Stimulated activated naive B cell treated with anti-CD40 and anti-IgM and Interleukin-4, amounts not matched to agents 10 μg/mL and 1 μg/mL and 100 μg/mL, for 72 hours (primary cell): ENCODE data around the gene ZNF565.
A peak's percentile ranks its signal among the peaks of the same experiment; 100 is the strongest.
"Not testable (repeated sequence)": the region's sequence is repeated elsewhere in the genome, so short reads cannot be mapped to it uniquely, and the experiment has no call there.

Experiments used
- ATAC-seq, 2 donors: fragments of 150-1000 bp; cut with Tn5 transposase; replicated peaks; 2 replicates each; pipeline ENCODE4 v1.10.0; 2021; ENCODE audit warnings: moderate library complexity in 1 of 2
- DNase-seq: peaks from one replicate; pipeline ENCODE4 v3.0.0; 2021
- H3K27ac Mint-ChIP-seq: one replicate; pipeline ENCODE4 v1.8.0; 2022; ENCODE audit warnings: mild to moderate bottlenecking, mixed read lengths
- H3K27me3 Mint-ChIP-seq, 2 donors: one replicate each; pipeline ENCODE4 v1.8.0; 2022; ENCODE audit warnings: mixed read lengths in 2 of 2
- H3K36me3 Mint-ChIP-seq, 2 donors: one replicate each; pipeline ENCODE4 v1.8.0; 2022; ENCODE audit warnings: mixed read lengths in 2 of 2, mild to moderate bottlenecking in 1 of 2
- H3K4me1 Mint-ChIP-seq, 2 donors: one replicate each; pipeline ENCODE4 v1.8.0; 2022; ENCODE audit warnings: mixed read lengths in 2 of 2, mild to moderate bottlenecking in 1 of 2
- H3K4me3 Mint-ChIP-seq, 2 donors: one replicate each; pipeline ENCODE4 v1.8.0; 2022; ENCODE audit warnings: mild to moderate bottlenecking in 2 of 2, mixed read lengths in 2 of 2, moderate library complexity in 1 of 2
- H3K9me3 Mint-ChIP-seq, 2 donors: one replicate each; pipeline ENCODE4 v1.8.0; 2022; ENCODE audit warnings: mixed read lengths in 2 of 2, mild to moderate bottlenecking in 1 of 2

Gene ZNF565

GRCh38 chr19:36186722-36187121 is 27.7 kb downstream of the ZNF565 start:
- H3K4me3 Mint-ChIP-seq, DNase-seq, H3K36me3 Mint-ChIP-seq, H3K27me3 Mint-ChIP-seq, H3K9me3 Mint-ChIP-seq, H3K27ac Mint-ChIP-seq, ATAC-seq, H3K4me1 Mint-ChIP-seq: not testable (repeated sequence)

- Mint-ChIP-seq H3K36me3 (peaks cover 2 to 7% of the 10 kb centered on the region in 2 donors), H3K27me3 (no peaks in the 10 kb centered on the region), H3K4me1 (no peaks in the 10 kb centered on the region), H3K27ac (no peak overlapping the region), H3K9me3 (no peaks in the 10 kb centered on the region), H3K4me3 (no peak overlapping the region)
- ATAC-seq = no peak
- DNase-seq = no peak
These were observed 31.2 kb downstream of the ZNF565 start for GRCh38 chr19:36183245-36183628.

- Mint-ChIP-seq H3K4me1 (no peaks in the 10 kb centered on the region), H3K9me3 (no peaks in the 10 kb centered on the region), H3K4me3 (no peak overlapping the region), H3K27ac (no peak overlapping the region), H3K27me3 (no peaks in the 10 kb centered on the region), H3K36me3 (peaks cover 2 to 7% of the 10 kb centered on the region in 2 donors)
- ATAC-seq (no peak), DNase-seq (no peak)
These were observed 31.7 kb downstream of the ZNF565 start for GRCh38 chr19:36182612-36183244.

- H3K27ac Mint-ChIP-seq = not testable (repeated sequence)
These were observed 35.4 kb downstream of the ZNF565 start for GRCh38 chr19:36179077-36179476.

GRCh38 chr19:36173846-36174245 is 40.6 kb downstream of the ZNF565 start:
- DNase-seq, H3K9me3 Mint-ChIP-seq, H3K4me3 Mint-ChIP-seq, H3K4me1 Mint-ChIP-seq, H3K27me3 Mint-ChIP-seq, ATAC-seq, H3K36me3 Mint-ChIP-seq: not testable (repeated sequence)
- peak overlapping the region; percentile 5 for H3K27ac Mint-ChIP-seq

More at GRCh38 chr19:36179077-36179476, 35.4 kb downstream of the ZNF565 start:
- not testable (repeated sequence) for H3K4me3 Mint-ChIP-seq, H3K9me3 Mint-ChIP-seq, H3K27me3 Mint-ChIP-seq, DNase-seq, H3K4me1 Mint-ChIP-seq, H3K36me3 Mint-ChIP-seq, ATAC-seq

GRCh38 chr19:36172852-36173251 is 41.6 kb downstream of the ZNF565 start:
- DNase-seq (no peak), ATAC-seq (no peak)
- H3K4me1 Mint-ChIP-seq = peaks cover 0 to 3% of the 10 kb centered on the region in 2 donors
- peaks cover 0 to 5% of the 10 kb centered on the region in 2 donors for H3K27me3 Mint-ChIP-seq
- H3K9me3 Mint-ChIP-seq = no peaks in the 10 kb centered on the region
- no peak overlapping the region for H3K4me3 Mint-ChIP-seq
- H3K36me3 Mint-ChIP-seq = no peaks in the 10 kb centered on the region
- no peak overlapping the region for H3K27ac Mint-ChIP-seq

- Mint-ChIP-seq H3K4me3 (no peak overlapping the region), H3K27me3 (peaks cover 0 to 3% of the 10 kb centered on the region in 2 donors), H3K36me3 (no peaks in the 10 kb centered on the region), H3K9me3 (no peaks in the 10 kb centered on the region), H3K4me1 (peaks cover 0 to 3% of the 10 kb centered on the region in 2 donors), H3K27ac (no peak overlapping the region)
- no peak for ATAC-seq
- no peak for DNase-seq
These were observed 45.2 kb downstream of the ZNF565 start for GRCh38 chr19:36169084-36169760.

GRCh38 chr19:36163813-36164212 is 50.7 kb downstream of the ZNF565 start:
- Mint-ChIP-seq H3K27me3 (no peaks in the 10 kb centered on the region), H3K27ac (no peak overlapping the region), H3K4me3 (no peak overlapping the region), H3K4me1 (no peaks in the 10 kb centered on the region), H3K9me3 (no peaks in the 10 kb centered on the region), H3K36me3 (peaks cover 9 to 15% of the 10 kb centered on the region in 2 donors)
- DNase-seq (no peak), ATAC-seq (no peak)

- no peak for ATAC-seq
- no peaks in the 10 kb centered on the region for H3K9me3 Mint-ChIP-seq
- no peak for DNase-seq
- H3K36me3 Mint-ChIP-seq = peaks cover 11 to 20% of the 10 kb centered on the region in 2 donors
- no peak overlapping the region for H3K4me3 Mint-ChIP-seq
- H3K27ac Mint-ChIP-seq = no peak overlapping the region
- no peaks in the 10 kb centered on the region for H3K27me3 Mint-ChIP-seq
- no peaks in the 10 kb centered on the region for H3K4me1 Mint-ChIP-seq
These were observed 53.5 kb downstream of the ZNF565 start for GRCh38 chr19:36160821-36161596.

GRCh38 chr19:36153126-36153525 is 61.3 kb downstream of the ZNF565 start:
- Mint-ChIP-seq H3K9me3 (no peaks in the 10 kb centered on the region), H3K27ac (no peak overlapping the region), H3K36me3 (peaks cover 29 to 39% of the 10 kb centered on the region in 2 donors), H3K4me3 (no peak overlapping the region), H3K4me1 (peaks cover 6 to 17% of the 10 kb centered on the region in 2 donors), H3K27me3 (no peaks in the 10 kb centered on the region)
- ATAC-seq (no peak), DNase-seq (no peak)

- Mint-ChIP-seq H3K4me1 (peaks cover 6 to 17% of the 10 kb centered on the region in 2 donors), H3K27ac (no peak within 1 kb of the TSS)
These were observed 61.9 kb downstream of the ZNF565 start, which contains the start of gene COX7A1 for GRCh38 chr19:36152352-36153091. COX7A1 (minus strand) TSS chr19:36152447; CDS start chr19:36152407, 40 bp downstream.

GRCh38 chr19:36152019-36152351 is 62.5 kb downstream of the ZNF565 start:
- Mint-ChIP-seq H3K27ac (no peak overlapping the region), H3K36me3 (peaks cover 36 to 44% of the 10 kb centered on the region in 2 donors), H3K9me3 (no peaks in the 10 kb centered on the region), H3K4me1 (peaks cover 6 to 17% of the 10 kb centered on the region in 2 donors), H3K4me3 (peak overlapping the region in 1 of 2 donors; percentile 43), H3K27me3 (no peaks in the 10 kb centered on the region)
- DNase-seq = no peak
- no peak for ATAC-seq

More at GRCh38 chr19:36152352-36153091, 61.9 kb downstream of the ZNF565 start, which contains the start of gene COX7A1:
- no peaks in the 10 kb centered on the region for H3K9me3 Mint-ChIP-seq
- ATAC-seq (peak in 1 of 2 donors; percentile 33), DNase-seq (no peak)
- no peaks in the 10 kb centered on the region for H3K27me3 Mint-ChIP-seq
- H3K4me3 Mint-ChIP-seq = peak within 1 kb of the TSS in 1 of 2 donors; percentile 43
- peaks cover 32 to 39% of the 10 kb centered on the region in 2 donors for H3K36me3 Mint-ChIP-seq

GRCh38 chr19:36151144-36152018 is 63.1 kb downstream of the ZNF565 start:
- no peaks in the 10 kb centered on the region for H3K9me3 Mint-ChIP-seq
- H3K4me3 Mint-ChIP-seq = peak overlapping the region in 1 of 2 donors; percentile 43
- H3K27me3 Mint-ChIP-seq = no peaks in the 10 kb centered on the region
- peaks cover 8 to 21% of the 10 kb centered on the region in 2 donors for H3K4me1 Mint-ChIP-seq
- no peak for ATAC-seq
- H3K27ac Mint-ChIP-seq = no peak overlapping the region
- peaks cover 42 to 50% of the 10 kb centered on the region in 2 donors for H3K36me3 Mint-ChIP-seq
- DNase-seq = no peak
